Nucleus accumbens (tissue), 56 donors: ENCODE data around the gene LRRC8E.

Source experiments
- DNase-seq, 56 donors: peaks; one replicate each; lab custom pipeline; 2025; lab: John Stamatoyannopoulos, UW

LRRC8E gene

GRCh38 chr19:7904074-7905020 lies 16.0 kb downstream of the LRRC8E start:
- peak in 7 of 56 donors; percentile 49 to 83 (median 62) for DNase-seq

- DNase-seq = no peak
These were observed 17.0 kb downstream of the LRRC8E start for GRCh38 chr19:7905268-7905667.

DNA sequence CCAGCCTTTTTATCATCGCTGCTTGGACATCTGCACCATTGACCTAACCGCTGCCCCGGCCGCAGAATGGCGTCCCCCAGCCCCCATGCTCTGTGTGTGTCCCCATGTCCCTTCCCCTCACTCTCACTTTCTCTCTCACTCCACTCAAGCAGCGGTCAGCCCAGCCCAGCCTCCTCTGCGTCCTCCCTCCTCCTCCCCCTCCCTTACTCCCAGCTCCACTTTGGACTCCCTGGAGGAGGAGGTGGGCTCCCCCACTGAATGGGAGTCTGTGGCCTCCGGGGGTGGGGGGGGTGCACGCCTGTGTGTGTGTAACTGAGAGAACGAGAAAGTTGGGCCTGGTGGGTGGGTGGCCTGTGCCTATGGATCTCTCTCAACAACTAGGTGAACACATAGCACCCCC lies 17.5 kb downstream of the LRRC8E start:
- no peak for DNase-seq

DNA sequence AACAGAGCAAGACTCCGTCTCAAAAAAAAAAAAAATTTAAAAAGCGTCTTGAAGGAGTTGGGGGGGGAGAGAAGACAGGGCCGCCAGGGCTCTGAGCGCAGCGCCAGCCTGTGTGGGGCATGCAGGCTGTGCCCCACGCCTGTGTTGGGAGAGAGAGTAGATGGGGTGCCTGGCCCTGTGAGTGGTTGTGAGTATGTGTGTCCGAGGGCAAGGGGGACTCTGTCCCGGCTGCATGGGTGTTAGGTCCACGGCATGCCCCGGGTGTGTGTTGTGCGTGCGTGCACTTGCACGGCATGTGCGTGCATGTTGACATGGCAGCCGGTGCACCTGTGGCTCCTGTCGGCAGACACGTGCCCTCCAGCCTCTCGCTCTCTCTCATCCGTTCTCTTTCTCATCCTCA lies 18.8 kb downstream of the LRRC8E start:
- DNase-seq = no peak

DNA sequence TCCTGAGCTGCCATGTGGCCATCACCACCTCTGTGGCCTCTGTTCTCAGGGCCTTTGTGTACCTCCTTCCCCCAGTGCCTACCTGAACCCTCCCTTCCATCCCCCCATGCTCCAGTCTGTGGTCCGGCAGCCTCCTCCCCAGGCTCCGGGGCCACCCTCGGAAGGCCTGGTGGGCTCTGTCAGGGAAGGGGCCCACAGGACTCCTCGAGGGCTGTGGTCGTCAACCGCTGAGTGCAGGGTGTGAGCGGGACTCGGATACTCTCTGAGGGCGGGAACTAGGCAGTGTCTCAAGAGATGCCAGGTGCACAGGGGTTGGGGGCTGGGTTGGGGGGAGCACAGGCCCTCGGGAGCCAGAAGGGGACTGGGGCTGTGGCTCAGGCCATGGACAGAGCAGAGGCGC lies 19.2 kb downstream of the LRRC8E start:
- DNase-seq = no peak

DNA sequence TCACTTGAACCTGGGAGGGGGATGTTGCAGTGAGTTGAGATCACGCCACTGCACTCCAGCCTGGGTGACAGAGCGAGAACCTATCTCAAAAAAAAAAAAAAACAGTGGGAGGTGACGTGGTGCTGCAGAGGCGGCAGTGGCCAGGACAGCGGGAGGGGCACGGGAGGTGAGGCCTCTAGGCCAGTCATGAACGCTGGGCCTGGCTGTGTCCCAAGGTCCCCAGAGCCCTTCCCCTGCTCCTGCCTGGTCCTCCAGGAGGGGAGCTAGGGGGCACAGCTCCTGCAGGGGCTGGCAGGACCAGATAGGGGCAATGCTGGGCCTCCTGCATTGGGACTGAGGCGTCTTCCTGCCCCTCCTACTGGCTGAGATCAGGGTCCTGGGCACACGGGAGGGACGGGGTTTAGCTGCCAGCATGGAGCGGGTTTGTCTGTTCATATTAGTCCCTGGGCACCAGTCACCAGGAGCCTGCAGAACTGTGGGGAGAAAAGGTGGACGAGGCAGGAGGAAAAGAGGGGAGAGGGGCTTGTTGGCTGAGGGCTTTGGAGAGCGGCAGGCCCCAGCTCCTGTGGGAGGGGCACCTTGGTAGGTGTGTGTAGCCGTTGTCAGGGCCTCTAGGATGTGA lies 19.9 kb downstream of the LRRC8E start:
- DNase-seq = no peak

GRCh38 chr19:7908742-7909461 lies 20.6 kb downstream of the LRRC8E start:
- no peak for DNase-seq

DNA sequence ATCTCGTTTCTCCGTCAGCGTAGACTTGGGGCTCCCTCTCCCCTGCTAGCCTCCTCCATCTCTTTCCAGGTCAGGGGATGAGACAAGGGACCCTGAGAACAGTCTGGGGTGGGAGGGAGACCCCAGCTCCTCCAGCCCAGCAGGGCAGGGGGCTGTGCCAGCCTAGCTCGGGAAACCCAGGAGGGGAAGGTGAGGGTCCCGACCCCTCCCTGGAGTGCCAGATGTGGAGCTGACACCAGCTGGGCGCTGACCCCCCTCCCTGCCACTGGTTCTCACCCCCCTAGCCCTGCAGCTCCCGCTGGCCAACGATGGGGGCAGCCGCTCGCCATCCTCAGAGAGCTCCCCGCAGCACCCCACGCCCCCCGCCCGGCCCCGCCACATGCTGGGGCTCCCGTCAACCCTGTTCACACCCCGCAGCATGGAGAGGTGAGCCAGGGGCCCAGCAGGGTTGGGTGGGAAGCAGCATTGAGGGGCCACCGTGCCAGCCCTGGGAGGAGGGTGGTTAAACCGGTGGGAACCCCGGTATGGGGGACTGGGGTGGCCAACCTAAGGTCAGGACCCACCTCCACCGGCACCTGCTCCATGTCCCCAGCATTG lies 21.3 kb downstream of the LRRC8E start:
- no peak for DNase-seq

GRCh38 chr19:7910321-7911161 lies 22.2 kb downstream of the LRRC8E start:
- DNase-seq = no peak

DNA sequence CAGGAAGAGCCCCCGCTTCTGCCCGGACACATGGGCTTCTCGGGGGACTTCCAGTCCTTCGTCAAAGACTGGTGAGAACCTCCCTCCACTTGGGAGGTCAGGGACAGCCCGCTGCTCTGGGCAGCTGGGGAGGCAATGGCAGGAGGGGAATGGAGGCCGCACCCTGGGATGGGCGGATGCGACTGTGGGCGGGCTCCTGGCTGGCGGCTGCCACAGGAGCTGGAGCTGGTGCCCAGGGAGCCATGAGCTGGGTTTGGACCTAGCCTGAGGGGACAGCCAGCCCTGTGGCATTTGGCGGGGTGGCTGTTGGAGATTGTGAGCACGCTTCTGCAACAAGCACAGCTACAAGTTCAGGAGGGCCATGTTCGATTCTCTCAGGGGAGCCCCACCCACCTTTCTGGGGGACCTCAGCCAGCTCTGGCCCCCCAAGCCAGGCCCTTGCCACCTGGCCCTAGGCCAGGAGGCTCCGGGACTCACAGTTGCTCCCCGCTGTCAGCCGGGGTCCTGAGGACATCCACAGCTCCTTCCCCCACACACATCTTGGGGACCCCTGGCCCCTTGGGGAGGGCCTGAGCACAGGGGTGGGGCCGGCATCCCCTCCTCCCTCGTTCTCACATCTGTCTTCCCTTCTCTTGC lies 23.3 kb downstream of the LRRC8E start:
- DNase-seq = no peak

DNA sequence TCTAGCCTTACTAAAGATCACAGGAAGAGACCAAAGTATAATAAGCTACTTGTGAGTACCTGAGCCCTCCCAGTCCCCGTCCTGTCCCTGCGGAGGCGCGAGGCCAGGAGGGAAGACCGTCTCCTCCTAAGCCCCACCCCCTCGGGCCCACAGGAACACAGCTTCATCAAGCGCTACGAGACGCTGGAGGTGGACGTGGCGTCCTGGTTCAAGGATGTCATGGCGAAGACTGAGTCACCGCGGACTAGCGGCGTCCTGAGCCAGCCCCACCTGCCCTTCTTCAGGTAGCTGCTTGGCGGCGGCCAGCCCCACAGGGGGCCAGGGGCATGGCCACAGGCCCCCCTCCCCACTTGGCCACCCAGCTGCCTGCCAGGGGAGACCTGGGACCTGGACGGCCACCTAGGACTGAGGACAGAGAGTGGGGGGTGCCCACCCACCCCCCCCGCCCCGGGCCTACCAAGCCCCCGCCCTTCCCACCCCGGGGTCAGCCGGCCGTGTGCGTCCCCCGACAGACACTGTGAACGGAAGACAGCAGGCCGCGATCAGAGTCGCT lies 23.9 kb downstream of the LRRC8E start:
- no peak for DNase-seq

- DNase-seq = no peak
These were observed 24.6 kb downstream of the LRRC8E start for GRCh38 chr19:7912697-7913564.

DNA sequence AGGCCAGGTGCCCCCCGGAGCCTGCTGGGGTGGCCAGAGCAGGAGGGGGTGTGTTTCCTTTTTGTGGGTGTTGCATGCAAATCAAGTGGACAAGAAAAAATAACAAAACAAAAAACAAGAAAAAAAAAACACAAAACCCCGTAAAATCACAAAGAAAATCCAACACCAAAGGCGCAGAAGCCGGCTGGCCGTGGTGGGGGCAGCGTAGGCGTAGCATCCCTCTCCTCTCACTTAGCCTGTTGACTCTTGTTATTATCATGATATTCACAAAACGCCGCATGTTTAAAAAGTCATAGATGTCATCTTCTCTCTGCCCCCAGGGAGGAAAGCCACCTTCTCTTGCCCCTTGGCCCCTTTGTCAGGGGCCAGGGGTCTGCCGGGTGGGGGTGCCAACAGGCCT lies 25.3 kb downstream of the LRRC8E start:
- no peak for DNase-seq

DNA sequence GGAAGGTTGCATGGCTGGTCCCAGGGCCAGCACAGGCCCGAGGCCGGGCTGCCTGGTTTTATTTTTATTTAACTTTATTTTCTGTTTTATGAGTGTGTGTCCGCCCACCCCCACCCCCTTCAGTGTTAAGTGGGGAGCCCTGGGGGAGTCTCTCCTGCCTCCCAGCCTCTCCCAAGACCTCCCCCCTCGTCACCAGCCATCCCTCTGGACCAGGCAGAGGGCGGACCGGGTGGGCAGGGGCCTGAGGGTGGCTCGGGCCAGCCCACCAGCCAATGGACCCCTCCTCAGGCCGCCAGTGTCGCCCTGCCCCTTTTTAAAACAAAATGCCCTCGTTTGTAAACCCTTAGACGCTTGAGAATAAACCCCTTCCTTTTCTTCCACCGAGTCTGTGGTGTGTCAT lies 25.8 kb downstream of the LRRC8E start:
- DNase-seq = no peak

GRCh38 chr19:7914598-7915045 lies 26.3 kb downstream of the LRRC8E start, which contains the start of gene TGFBR3L:
Gene TGFBR3L (plus strand): TSS chr19:7914830.
- DNase-seq = no peak

GRCh38 chr19:7915250-7916102 lies 27.2 kb downstream of the LRRC8E start:
- no peak for DNase-seq
